GM12892 (cell line): ENCODE results near the gene AKR7A2.

Experiments used
- POLR2A ChIP-seq: IDR thresholded peaks from 2 replicates; pipeline ENCODE4 v1.6.1; 2011; ENCODE audit warnings: low read depth, low read length, control low read depth
- POLR2AphosphoS5 ChIP-seq: IDR thresholded peaks from 2 replicates; pipeline ENCODE4 v1.6.1; 2011; ENCODE audit warnings: low read depth, low read length, control low read depth
- TAF1 ChIP-seq: IDR thresholded peaks from 2 replicates; pipeline ENCODE4 v1.6.1; 2011; ENCODE audit warnings: low read depth, mild to moderate bottlenecking, control low read depth, low read length, borderline replicate concordance

- TF ChIP-seq TAF1 (no peak), POLR2A (no peak), POLR2AphosphoS5 (no peak)
Observed at GRCh38 chr1:19340387-19340937, 28.5 kb upstream of the AKR7A2 start.
